Parathyroid adenoma (tissue), 2 donors: ENCODE results near the gene TTC16.

Experiments
- H2AFZ ChIP-seq: fragments of 300-600 bp; sonication (generic); one replicate; pipeline ENCODE4 v1.7.0; 2017; ENCODE audit warnings: antibody characterized with exemption, mild to moderate bottlenecking
- H3K27ac ChIP-seq: fragments of 300-600 bp; sonication (generic); one replicate; pipeline ENCODE4 v1.7.0; 2017
- H3K27me3 ChIP-seq: fragments of 300-600 bp; sonication (generic); one replicate; pipeline ENCODE4 v1.7.0; 2017; ENCODE audit warnings: low read length; ENCODE audit not compliant: control insufficient read depth, insufficient read depth
- H3K36me3 ChIP-seq: fragments of 300-600 bp; sonication (generic); one replicate; pipeline ENCODE4 v1.7.0; 2017; ENCODE audit warnings: low read length; ENCODE audit not compliant: control insufficient read depth, insufficient read depth
- H3K4me1 ChIP-seq: fragments of 300-600 bp; sonication (generic); one replicate; pipeline ENCODE4 v1.7.0; 2017; ENCODE audit warnings: control low read depth
- H3K4me2 ChIP-seq: fragments of 300-600 bp; sonication (generic); one replicate; pipeline ENCODE4 v1.7.0; 2017; ENCODE audit warnings: low read length
- H3K4me3 ChIP-seq: fragments of 300-600 bp; sonication (generic); one replicate; pipeline ENCODE4 v1.7.0; 2017; ENCODE audit warnings: low read depth, low read length
- H3K79me2 ChIP-seq: fragments of 300-600 bp; sonication (generic); one replicate; pipeline ENCODE4 v1.7.0; 2017; ENCODE audit warnings: control low read depth
- H3K9ac ChIP-seq: fragments of 300-600 bp; sonication (generic); one replicate; pipeline ENCODE4 v1.7.0; 2017; ENCODE audit warnings: mild to moderate bottlenecking
- H3K9me3 ChIP-seq: fragments of 300-600 bp; sonication (generic); one replicate; pipeline ENCODE4 v1.7.0; 2017; ENCODE audit warnings: low read length; ENCODE audit not compliant: control insufficient read depth
- CTCF ChIP-seq: fragments of 300-600 bp; sonication (generic); IDR thresholded peaks from one replicate; pipeline ENCODE4 v1.7.0; 2017; ENCODE audit warnings: antibody characterized with exemption, mild to moderate bottlenecking
- donor health status: primary hyperparathyroidism.

TTC16 gene

GRCh38 chr9:127770905-127771569 is 55.2 kb downstream of the TTC16 start:
- TF ChIP-seq CTCF: no peak
- Histone ChIP-seq H3K27me3 (no peaks in the 10 kb centered on the region), H2AFZ (peak overlapping the region; percentile 66), H3K9me3 (no peaks in the 10 kb centered on the region), H3K4me2 (peak overlapping the region; percentile 74), H3K27ac (peak overlapping the region; percentile 62), H3K79me2 (no peaks in the 10 kb centered on the region), H3K4me1 (no peaks in the 10 kb centered on the region), H3K9ac (no peak overlapping the region), H3K4me3 (peak overlapping the region; percentile 64), H3K36me3 (no peaks in the 10 kb centered on the region)

- H3K4me2 ChIP-seq: peak overlapping the region; percentile 74
- H3K9ac ChIP-seq: no peak overlapping the region
- peak overlapping the region; percentile 64 for H3K4me3 ChIP-seq
- H3K36me3 ChIP-seq: no peaks in the 10 kb centered on the region
- no peaks in the 10 kb centered on the region for H3K79me2 ChIP-seq
- no peak overlapping the region for H3K27ac ChIP-seq
- TF ChIP-seq CTCF: no peak
- H3K4me1 ChIP-seq: no peaks in the 10 kb centered on the region
- H3K27me3 ChIP-seq: no peaks in the 10 kb centered on the region
- peak overlapping the region; percentile 66 for H2AFZ ChIP-seq
- H3K9me3 ChIP-seq: no peaks in the 10 kb centered on the region
Observed at GRCh38 chr9:127771570-127772189, 55.8 kb downstream of the TTC16 start.

DNA sequence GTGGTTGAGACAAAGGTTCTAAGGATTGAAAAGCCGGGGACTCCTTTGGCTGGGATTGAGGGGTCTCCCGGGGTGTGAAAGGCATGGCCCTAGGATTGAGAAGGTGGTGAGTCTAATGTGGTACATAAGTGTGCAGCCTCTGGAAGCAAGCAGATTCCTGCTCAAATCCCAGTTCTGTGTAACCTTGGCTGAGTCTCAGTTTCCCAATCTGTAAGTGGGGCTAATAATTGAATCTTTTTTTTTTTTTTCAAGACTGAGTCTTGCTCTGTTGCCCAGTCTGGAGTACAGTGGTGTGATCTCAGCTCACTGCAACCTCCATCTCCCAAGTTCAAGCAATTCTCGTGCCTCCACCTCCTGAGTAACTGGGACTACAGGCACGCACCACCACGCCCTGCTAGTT is 56.7 kb downstream of the TTC16 start:
- no peaks in the 10 kb centered on the region for H3K79me2 ChIP-seq
- H3K9me3 ChIP-seq: no peaks in the 10 kb centered on the region
- no peak overlapping the region for H3K4me3 ChIP-seq
- no peak overlapping the region for H3K4me2 ChIP-seq
- H2AFZ ChIP-seq: no peak overlapping the region
- H3K9ac ChIP-seq: no peak overlapping the region
- no peaks in the 10 kb centered on the region for H3K27me3 ChIP-seq
- no peak for TF ChIP-seq CTCF
- no peaks in the 10 kb centered on the region for H3K36me3 ChIP-seq
- H3K4me1 ChIP-seq: no peaks in the 10 kb centered on the region
- no peak overlapping the region for H3K27ac ChIP-seq

DNA sequence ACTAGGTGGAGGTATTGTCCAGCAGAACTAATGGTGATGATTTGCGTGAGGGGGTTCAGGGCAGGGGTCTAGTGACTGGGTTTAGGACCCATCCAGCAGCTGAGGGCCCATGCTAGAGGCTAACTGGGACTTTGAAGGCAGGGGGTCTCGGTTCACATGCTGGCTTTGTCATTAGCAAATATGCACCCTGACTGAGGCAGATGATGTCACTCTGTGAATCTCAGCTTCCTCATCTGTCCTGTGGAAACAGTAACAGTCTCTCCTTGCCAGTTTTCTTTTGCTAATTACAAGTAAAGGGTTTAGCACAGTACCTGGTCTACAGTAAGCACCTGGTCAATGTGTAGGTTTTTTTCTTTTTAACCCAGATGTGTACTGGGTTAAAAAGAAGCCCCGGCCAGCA is 57.4 kb downstream of the TTC16 start:
- no peak for TF ChIP-seq CTCF
- no peak overlapping the region for H3K27ac ChIP-seq

GRCh38 chr9:127773981-127774380 is 58.1 kb downstream of the TTC16 start:
- Histone ChIP-seq H3K27ac (no peak overlapping the region), H3K4me1 (no peaks in the 10 kb centered on the region), H3K4me3 (no peak overlapping the region), H3K27me3 (no peaks in the 10 kb centered on the region), H3K9ac (no peak overlapping the region), H3K36me3 (no peaks in the 10 kb centered on the region), H3K9me3 (no peaks in the 10 kb centered on the region), H3K4me2 (no peak overlapping the region), H3K79me2 (no peaks in the 10 kb centered on the region), H2AFZ (no peak overlapping the region)
- no peak for TF ChIP-seq CTCF

More for the DNA sequence above, 57.4 kb downstream of the TTC16 start:
- H3K4me3 ChIP-seq: no peak overlapping the region
- no peaks in the 10 kb centered on the region for H3K79me2 ChIP-seq
- no peak overlapping the region for H3K9ac ChIP-seq
- H3K4me1 ChIP-seq: no peaks in the 10 kb centered on the region
- no peaks in the 10 kb centered on the region for H3K9me3 ChIP-seq
- no peaks in the 10 kb centered on the region for H3K36me3 ChIP-seq
- no peak overlapping the region for H3K4me2 ChIP-seq
- H2AFZ ChIP-seq: no peak overlapping the region
- no peaks in the 10 kb centered on the region for H3K27me3 ChIP-seq
